ENCODE data around the gene CTDNEP1.

Gene CTDNEP1

GRCh38 chr17:7251661-7252175 is at the start of gene CTDNEP1:
TSS of gene CTDNEP1 (minus strand) at chr17:7251734. CDS start at chr17:7251296, 438 bp downstream.
- Histone ChIP-seq H3K4me3 (ENCODE audit: low read depth in 1 of 2, low read length in 2 of 2) (peak within 1 kb of the TSS; percentile 76 to 93), H4K20me1 (ENCODE audit: insufficient read depth, low read length) (peaks cover 38% of the 10 kb centered on the region), H3K27ac (ENCODE audit: low read length) (peak within 1 kb of the TSS; percentile 97), H3K79me2 (ENCODE audit: insufficient read depth, low read length) (peaks cover 74% of the 10 kb centered on the region), H2AFZ (ENCODE audit: low read depth, low read length) (peak within 1 kb of the TSS; percentile 86), H3K4me1 (ENCODE audit: insufficient read depth, low read length) (peaks cover 48% of the 10 kb centered on the region), H3K36me3 (ENCODE audit: insufficient read depth, low read length) (peaks cover 44% of the 10 kb centered on the region), H3K9ac (ENCODE audit: low read depth, low read length) (peak within 1 kb of the TSS; percentile 88), H3K27me3 (ENCODE audit: insufficient read depth, low read length, poor library complexity) (no peaks in the 10 kb centered on the region), H3K4me2 (ENCODE audit: insufficient read depth, low read length) (peak within 1 kb of the TSS; percentile 79), H3K9me3 (ENCODE audit: insufficient read depth, low read length, severe bottlenecking) (no peaks in the 10 kb centered on the region)
- ATAC-seq (ENCODE audit: insufficient read depth, low read depth) (peak; percentile 94), DNase-seq (peak; percentile 98)
- no peak for TF ChIP-seq EZH2 (IDR thresholded peaks at IDR 0.05; ENCODE audit: borderline replicate concordance, low read depth, low read length, severe bottlenecking)
- TF ChIP-seq, protein P1, sequence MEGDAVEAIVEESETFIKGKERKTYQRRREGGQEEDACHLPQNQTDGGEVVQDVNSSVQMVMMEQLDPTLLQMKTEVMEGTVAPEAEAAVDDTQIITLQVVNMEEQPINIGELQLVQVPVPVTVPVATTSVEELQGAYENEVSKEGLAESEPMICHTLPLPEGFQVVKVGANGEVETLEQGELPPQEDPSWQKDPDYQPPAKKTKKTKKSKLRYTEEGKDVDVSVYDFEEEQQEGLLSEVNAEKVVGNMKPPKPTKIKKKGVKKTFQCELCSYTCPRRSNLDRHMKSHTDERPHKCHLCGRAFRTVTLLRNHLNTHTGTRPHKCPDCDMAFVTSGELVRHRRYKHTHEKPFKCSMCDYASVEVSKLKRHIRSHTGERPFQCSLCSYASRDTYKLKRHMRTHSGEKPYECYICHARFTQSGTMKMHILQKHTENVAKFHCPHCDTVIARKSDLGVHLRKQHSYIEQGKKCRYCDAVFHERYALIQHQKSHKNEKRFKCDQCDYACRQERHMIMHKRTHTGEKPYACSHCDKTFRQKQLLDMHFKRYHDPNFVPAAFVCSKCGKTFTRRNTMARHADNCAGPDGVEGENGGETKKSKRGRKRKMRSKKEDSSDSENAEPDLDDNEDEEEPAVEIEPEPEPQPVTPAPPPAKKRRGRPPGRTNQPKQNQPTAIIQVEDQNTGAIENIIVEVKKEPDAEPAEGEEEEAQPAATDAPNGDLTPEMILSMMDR (IDR thresholded peaks at IDR 0.05; ENCODE audit: borderline replicate concordance, extremely low read depth, low read length, poor library complexity, severe bottlenecking) = no peak

DNA sequence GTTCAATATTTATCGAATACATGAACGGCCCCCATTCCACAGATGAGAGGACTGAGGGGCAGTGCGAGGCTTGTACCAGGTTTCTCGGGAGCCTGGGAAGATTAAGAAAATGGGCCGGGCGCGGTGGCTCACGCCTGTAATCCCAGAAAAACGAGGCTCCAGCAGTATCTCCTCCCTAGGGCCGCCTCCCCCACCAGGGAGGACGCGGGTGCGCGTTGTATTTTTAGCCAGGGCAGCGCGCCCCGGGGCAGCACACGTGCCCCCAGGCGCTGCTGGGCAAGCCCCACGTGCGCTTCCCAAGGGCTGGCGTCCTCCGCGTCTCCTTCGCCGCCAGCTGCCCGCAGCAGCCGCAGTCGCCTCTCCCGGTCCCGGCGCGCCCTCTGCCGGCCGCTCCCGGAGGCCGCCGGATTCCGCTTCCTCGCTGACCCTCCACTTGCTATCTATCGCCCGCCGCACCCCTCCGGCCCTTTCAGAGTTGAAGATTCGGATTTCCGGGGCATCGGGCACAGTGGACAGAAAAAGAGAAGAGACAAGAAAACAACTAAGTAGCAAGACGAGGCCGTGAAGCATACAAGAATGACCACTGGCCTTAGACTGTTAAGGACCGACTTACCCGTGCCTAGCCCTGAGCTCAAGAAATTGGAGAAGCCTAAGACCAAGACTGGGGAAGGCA is 44.8 kb upstream of the CTDNEP1 start:
- DNase-seq = peak; percentile 70
- peak overlapping the region in 1 of 2 experiments; percentile 43; a peak in 2 of 4 replicates for H3K4me3 ChIP-seq (ENCODE audit: low read depth in 1 of 2, low read length in 2 of 2)
- H3K36me3 ChIP-seq (ENCODE audit: insufficient read depth, low read length) = no peaks in the 10 kb centered on the region
- H3K9ac ChIP-seq (ENCODE audit: low read depth, low read length) = peak overlapping the region; percentile 37
- TF ChIP-seq, protein P1 (IDR thresholded peaks at IDR 0.05; ENCODE audit: borderline replicate concordance, extremely low read depth, low read length, poor library complexity, severe bottlenecking) = peak; percentile 94
- no peak for TF ChIP-seq EZH2 (IDR thresholded peaks at IDR 0.05; ENCODE audit: borderline replicate concordance, low read depth, low read length, severe bottlenecking)
- H4K20me1 ChIP-seq (ENCODE audit: insufficient read depth, low read length) = 0 out of 2 replicates have a peak, but pooled peaks cover 4% of the 10 kb centered on the region
- no peaks in the 10 kb centered on the region for H3K79me2 ChIP-seq (ENCODE audit: insufficient read depth, low read length)
- no peak overlapping the region for H3K27ac ChIP-seq (ENCODE audit: low read length)
- peaks cover 16% of the 10 kb centered on the region for H3K4me1 ChIP-seq (ENCODE audit: insufficient read depth, low read length)
- H3K27me3 ChIP-seq (ENCODE audit: insufficient read depth, low read length, poor library complexity) = peaks cover 36% of the 10 kb centered on the region
- H3K4me2 ChIP-seq (ENCODE audit: insufficient read depth, low read length) = peak overlapping the region; percentile 68
- peak; percentile 80 for ATAC-seq (ENCODE audit: insufficient read depth, low read depth)
- H2AFZ ChIP-seq (ENCODE audit: low read depth, low read length) = peak overlapping the region; percentile 70
- H3K9me3 ChIP-seq (ENCODE audit: insufficient read depth, low read length, severe bottlenecking) = no peaks in the 10 kb centered on the region

DNA sequence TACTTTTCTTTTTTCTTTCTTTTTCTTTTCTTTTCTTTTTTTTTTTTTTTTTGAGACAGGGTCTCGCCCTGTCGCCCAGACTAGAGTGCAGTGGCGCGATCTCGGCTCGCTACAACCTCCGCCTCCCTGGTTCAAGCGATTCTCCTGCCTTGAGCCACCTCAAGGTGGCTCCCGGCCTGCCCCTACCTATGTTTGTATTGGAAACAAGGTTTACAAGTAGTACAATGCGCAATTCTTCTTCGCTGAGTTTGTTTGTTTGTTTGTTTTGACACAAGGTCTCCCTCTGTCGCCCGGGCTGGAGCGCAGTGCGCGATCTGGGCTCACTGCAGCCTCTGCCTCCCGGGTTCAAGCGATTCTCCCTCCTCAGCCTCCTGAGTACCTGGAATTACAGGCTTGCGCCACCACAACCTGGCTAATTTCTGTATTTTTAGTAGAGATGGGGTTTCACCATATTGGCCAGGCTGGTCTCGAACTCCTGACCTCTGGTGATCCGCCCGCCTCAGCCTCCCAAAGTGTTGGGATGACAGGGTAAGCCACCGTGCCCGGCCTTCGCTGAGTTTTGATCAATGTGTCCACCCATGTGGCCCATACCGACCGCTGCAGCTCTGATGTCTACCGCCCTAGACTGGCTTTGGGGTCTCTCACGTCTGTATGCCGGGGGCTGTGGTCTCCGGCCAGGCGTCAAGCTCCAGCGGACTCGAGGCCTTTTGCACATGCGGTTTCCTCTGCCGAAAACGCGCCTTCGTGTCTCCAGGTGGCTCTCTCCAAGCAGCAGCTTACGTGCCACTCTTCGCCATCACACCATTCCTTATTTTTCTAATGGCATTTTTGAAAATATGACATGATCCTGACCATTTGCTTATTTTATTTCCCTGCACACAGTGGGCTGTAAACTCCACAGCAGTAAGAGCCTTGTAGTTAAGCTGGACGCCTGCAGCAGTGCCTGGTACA is 44.0 kb upstream of the CTDNEP1 start:
- Histone ChIP-seq H2AFZ (ENCODE audit: low read depth, low read length) (peak overlapping the region; percentile 70), H3K27me3 (ENCODE audit: insufficient read depth, low read length, poor library complexity) (peaks cover 36% of the 10 kb centered on the region)

More for the DNA sequence above, 44.0 kb upstream of the CTDNEP1 start:
- H3K27ac ChIP-seq (ENCODE audit: low read length) = no peak overlapping the region
- no peaks in the 10 kb centered on the region for H3K79me2 ChIP-seq (ENCODE audit: insufficient read depth, low read length)
- 0 out of 2 replicates have a peak, but pooled peaks cover 4% of the 10 kb centered on the region for H4K20me1 ChIP-seq (ENCODE audit: insufficient read depth, low read length)
- DNase-seq = no peak
- H3K36me3 ChIP-seq (ENCODE audit: insufficient read depth, low read length) = no peaks in the 10 kb centered on the region
- ATAC-seq (ENCODE audit: insufficient read depth, low read depth) = peak; percentile 13; the same call in 1 of the 3 replicates
- peak overlapping the region; percentile 68 for H3K4me2 ChIP-seq (ENCODE audit: insufficient read depth, low read length)
- TF ChIP-seq EZH2 (IDR thresholded peaks at IDR 0.05; ENCODE audit: borderline replicate concordance, low read depth, low read length, severe bottlenecking) = peak; percentile 32
- TF ChIP-seq, protein P1 (IDR thresholded peaks at IDR 0.05; ENCODE audit: borderline replicate concordance, extremely low read depth, low read length, poor library complexity, severe bottlenecking) = no peak
- peak overlapping the region in 1 of 2 experiments; percentile 43; a peak in 1 of 4 replicates for H3K4me3 ChIP-seq (ENCODE audit: low read depth in 1 of 2, low read length in 2 of 2)
- H3K9me3 ChIP-seq (ENCODE audit: insufficient read depth, low read length, severe bottlenecking) = no peaks in the 10 kb centered on the region
- H3K9ac ChIP-seq (ENCODE audit: low read depth, low read length) = peak overlapping the region; percentile 37
- peaks cover 16% of the 10 kb centered on the region for H3K4me1 ChIP-seq (ENCODE audit: insufficient read depth, low read length)

Data from DND-41 (cell line).